Liver (tissue), 3 donors: Measurements from ENCODE around the gene RYR2.

Experiments
- EGR1 ChIP-seq, 2 donors: IDR thresholded peaks; 2 replicates each; pipeline ENCODE4 v1.6.1; 2016 to 2018; ENCODE audit warnings: antibody characterized with exemption in 2 of 2, low read depth in 2 of 2
- FOXA1 ChIP-seq: IDR thresholded peaks from 2 replicates; pipeline ENCODE4 v1.6.1; 2016; ENCODE audit warnings: antibody characterized with exemption
- GABPA ChIP-seq, 2 donors: IDR thresholded peaks in 1 of 2; conservative IDR thresholded peaks in 1 of 2; 2 replicates each; pipeline ENCODE4 v1.6.1; 2016; ENCODE audit warnings: antibody characterized with exemption in 2 of 2, mild to moderate bottlenecking in 1 of 2, moderate library complexity in 1 of 2
- HNF4A ChIP-seq, 2 donors: conservative IDR thresholded peaks; 2 replicates each; pipeline ENCODE4 v1.6.1; 2016; ENCODE audit warnings: antibody characterized with exemption in 2 of 2, mild to moderate bottlenecking in 2 of 2
- JUND ChIP-seq, 2 donors: IDR thresholded peaks; 2 replicates each; pipeline ENCODE4 v1.6.1; 2016; ENCODE audit warnings: antibody characterized with exemption in 2 of 2
- RAD21 ChIP-seq, 2 donors: IDR thresholded peaks; 2 replicates each; pipeline ENCODE4 v1.6.1; 2016; ENCODE audit warnings: antibody characterized with exemption in 2 of 2, mild to moderate bottlenecking in 2 of 2
- RXRA ChIP-seq, 2 donors: IDR thresholded peaks; 2 replicates each; pipeline ENCODE4 v1.6.1; 2017 to 2018; ENCODE audit warnings: antibody characterized with exemption in 2 of 2, mild to moderate bottlenecking in 1 of 2
- SP1 ChIP-seq: IDR thresholded peaks from 2 replicates; pipeline ENCODE4 v1.6.1; 2018; ENCODE audit warnings: antibody characterized with exemption, mild to moderate bottlenecking
- YY1 ChIP-seq: IDR thresholded peaks from 2 replicates; pipeline ENCODE4 v1.6.1; 2016; ENCODE audit warnings: antibody characterized with exemption, mild to moderate bottlenecking
- TF ChIP-seq, protein P1 (sequence below): fragments of 150-350 bp; IDR thresholded peaks from 2 replicates; pipeline ENCODE4 v1.5.1; 2017; ENCODE audit warnings: improper control_type of control experiment, low read depth, low read length; ENCODE audit not compliant: missing input control
- TF ChIP-seq, protein P2 (sequence below): IDR thresholded peaks from 2 replicates; pipeline ENCODE4 v1.6.1; 2016; ENCODE audit warnings: antibody characterized with exemption
- TF ChIP-seq, protein P3 (sequence below): IDR thresholded peaks from 2 replicates; pipeline ENCODE4 v1.6.1; 2016; ENCODE audit warnings: antibody characterized with exemption, mild to moderate bottlenecking
- TF ChIP-seq, protein P4 (sequence below): IDR thresholded peaks from 2 replicates; pipeline ENCODE4 v1.6.1; 2016; ENCODE audit warnings: antibody characterized with exemption
- TF ChIP-seq, protein P5 (sequence below): IDR thresholded peaks from 2 replicates; pipeline ENCODE4 v1.6.1; 2016; ENCODE audit warnings: antibody characterized with exemption
- donor health status: healthy.
- donor health status: healthy.

DNA sequence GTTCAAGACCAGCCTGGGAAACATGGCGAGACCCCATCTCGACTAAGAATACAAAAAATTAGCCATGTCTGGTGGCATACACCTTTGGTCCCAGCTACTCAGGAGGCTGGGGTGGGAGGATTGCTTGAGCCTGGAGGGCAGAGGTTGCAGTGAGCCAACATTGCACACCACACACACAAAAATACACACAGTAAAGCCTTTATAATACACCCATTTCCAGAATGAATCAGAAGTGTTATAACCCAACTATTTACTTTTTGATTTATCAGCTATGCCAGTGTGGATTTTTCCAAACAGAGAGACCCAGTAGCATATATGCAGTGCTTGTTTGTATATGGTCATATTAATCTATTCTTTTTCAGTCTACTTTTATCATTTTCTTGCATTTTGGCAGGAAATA is 648.7 kb downstream of the RYR2 start:
- TF ChIP-seq, protein P1, sequence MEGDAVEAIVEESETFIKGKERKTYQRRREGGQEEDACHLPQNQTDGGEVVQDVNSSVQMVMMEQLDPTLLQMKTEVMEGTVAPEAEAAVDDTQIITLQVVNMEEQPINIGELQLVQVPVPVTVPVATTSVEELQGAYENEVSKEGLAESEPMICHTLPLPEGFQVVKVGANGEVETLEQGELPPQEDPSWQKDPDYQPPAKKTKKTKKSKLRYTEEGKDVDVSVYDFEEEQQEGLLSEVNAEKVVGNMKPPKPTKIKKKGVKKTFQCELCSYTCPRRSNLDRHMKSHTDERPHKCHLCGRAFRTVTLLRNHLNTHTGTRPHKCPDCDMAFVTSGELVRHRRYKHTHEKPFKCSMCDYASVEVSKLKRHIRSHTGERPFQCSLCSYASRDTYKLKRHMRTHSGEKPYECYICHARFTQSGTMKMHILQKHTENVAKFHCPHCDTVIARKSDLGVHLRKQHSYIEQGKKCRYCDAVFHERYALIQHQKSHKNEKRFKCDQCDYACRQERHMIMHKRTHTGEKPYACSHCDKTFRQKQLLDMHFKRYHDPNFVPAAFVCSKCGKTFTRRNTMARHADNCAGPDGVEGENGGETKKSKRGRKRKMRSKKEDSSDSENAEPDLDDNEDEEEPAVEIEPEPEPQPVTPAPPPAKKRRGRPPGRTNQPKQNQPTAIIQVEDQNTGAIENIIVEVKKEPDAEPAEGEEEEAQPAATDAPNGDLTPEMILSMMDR: no peak
- TF ChIP-seq, protein P2, sequence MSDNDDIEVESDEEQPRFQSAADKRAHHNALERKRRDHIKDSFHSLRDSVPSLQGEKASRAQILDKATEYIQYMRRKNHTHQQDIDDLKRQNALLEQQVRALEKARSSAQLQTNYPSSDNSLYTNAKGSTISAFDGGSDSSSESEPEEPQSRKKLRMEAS: no peak
- TF ChIP-seq RAD21 (IDR thresholded peaks at IDR 0.05) (no peak), FOXA1 (no peak), GABPA (IDR thresholded peaks at IDR 0.05 in 1 of 2, conservative IDR thresholded peaks at IDR 0.05 in 1 of 2) (no peak), RXRA (IDR thresholded peaks at IDR 0.05) (no peak), EGR1 (IDR thresholded peaks at IDR 0.05; ENCODE audit: low read depth in 2 of 2) (no peak), SP1 (no peak), YY1 (no peak), JUND (IDR thresholded peaks at IDR 0.05) (no peak), HNF4A (conservative IDR thresholded peaks at IDR 0.05) (no peak)
- TF ChIP-seq, protein P3, sequence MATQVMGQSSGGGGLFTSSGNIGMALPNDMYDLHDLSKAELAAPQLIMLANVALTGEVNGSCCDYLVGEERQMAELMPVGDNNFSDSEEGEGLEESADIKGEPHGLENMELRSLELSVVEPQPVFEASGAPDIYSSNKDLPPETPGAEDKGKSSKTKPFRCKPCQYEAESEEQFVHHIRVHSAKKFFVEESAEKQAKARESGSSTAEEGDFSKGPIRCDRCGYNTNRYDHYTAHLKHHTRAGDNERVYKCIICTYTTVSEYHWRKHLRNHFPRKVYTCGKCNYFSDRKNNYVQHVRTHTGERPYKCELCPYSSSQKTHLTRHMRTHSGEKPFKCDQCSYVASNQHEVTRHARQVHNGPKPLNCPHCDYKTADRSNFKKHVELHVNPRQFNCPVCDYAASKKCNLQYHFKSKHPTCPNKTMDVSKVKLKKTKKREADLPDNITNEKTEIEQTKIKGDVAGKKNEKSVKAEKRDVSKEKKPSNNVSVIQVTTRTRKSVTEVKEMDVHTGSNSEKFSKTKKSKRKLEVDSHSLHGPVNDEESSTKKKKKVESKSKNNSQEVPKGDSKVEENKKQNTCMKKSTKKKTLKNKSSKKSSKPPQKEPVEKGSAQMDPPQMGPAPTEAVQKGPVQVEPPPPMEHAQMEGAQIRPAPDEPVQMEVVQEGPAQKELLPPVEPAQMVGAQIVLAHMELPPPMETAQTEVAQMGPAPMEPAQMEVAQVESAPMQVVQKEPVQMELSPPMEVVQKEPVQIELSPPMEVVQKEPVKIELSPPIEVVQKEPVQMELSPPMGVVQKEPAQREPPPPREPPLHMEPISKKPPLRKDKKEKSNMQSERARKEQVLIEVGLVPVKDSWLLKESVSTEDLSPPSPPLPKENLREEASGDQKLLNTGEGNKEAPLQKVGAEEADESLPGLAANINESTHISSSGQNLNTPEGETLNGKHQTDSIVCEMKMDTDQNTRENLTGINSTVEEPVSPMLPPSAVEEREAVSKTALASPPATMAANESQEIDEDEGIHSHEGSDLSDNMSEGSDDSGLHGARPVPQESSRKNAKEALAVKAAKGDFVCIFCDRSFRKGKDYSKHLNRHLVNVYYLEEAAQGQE: no peak
- TF ChIP-seq, protein P4, sequence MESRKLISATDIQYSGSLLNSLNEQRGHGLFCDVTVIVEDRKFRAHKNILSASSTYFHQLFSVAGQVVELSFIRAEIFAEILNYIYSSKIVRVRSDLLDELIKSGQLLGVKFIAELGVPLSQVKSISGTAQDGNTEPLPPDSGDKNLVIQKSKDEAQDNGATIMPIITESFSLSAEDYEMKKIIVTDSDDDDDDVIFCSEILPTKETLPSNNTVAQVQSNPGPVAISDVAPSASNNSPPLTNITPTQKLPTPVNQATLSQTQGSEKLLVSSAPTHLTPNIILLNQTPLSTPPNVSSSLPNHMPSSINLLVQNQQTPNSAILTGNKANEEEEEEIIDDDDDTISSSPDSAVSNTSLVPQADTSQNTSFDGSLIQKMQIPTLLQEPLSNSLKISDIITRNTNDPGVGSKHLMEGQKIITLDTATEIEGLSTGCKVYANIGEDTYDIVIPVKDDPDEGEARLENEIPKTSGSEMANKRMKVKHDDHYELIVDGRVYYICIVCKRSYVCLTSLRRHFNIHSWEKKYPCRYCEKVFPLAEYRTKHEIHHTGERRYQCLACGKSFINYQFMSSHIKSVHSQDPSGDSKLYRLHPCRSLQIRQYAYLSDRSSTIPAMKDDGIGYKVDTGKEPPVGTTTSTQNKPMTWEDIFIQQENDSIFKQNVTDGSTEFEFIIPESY: no peak
- TF ChIP-seq, protein P5, sequence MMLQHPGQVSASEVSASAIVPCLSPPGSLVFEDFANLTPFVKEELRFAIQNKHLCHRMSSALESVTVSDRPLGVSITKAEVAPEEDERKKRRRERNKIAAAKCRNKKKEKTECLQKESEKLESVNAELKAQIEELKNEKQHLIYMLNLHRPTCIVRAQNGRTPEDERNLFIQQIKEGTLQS: no peak
